GM21717 (cell line): ENCODE measurements around the gene HADH.
"Not testable (repeated sequence)": the region's sequence is repeated elsewhere in the genome, so short reads cannot be mapped to it uniquely, and the experiment has no call there.

ENCODE experiments used
- ATAC-seq: cut with Tn5 transposase; IDR thresholded peaks from one replicate; pipeline ENCODE4 v1.9.1; 2021; ENCODE audit warnings: mild to moderate bottlenecking, moderate library complexity; ENCODE audit not compliant: unreplicated experiment

The HADH gene

DNA sequence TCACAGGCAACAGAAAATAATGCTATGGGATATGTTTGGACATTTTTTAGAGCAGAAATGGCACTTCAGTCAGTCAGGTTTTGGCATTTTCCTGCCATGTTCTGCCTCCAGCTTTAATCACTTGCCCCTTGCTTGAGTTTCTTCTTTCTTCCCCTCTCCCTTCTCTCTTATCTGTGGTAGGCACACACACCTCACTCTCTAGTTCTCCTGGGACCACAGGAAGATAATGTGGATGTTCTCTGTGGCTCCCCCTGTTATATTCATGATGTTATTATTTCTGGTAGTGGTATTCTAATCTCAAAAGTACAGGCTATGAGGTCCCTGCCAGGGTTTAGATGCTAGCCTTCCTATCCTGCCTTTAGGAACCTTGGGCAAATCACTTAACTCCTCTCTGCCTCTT, 5.2 kb downstream of the HADH start:
- no peak for ATAC-seq

DNA sequence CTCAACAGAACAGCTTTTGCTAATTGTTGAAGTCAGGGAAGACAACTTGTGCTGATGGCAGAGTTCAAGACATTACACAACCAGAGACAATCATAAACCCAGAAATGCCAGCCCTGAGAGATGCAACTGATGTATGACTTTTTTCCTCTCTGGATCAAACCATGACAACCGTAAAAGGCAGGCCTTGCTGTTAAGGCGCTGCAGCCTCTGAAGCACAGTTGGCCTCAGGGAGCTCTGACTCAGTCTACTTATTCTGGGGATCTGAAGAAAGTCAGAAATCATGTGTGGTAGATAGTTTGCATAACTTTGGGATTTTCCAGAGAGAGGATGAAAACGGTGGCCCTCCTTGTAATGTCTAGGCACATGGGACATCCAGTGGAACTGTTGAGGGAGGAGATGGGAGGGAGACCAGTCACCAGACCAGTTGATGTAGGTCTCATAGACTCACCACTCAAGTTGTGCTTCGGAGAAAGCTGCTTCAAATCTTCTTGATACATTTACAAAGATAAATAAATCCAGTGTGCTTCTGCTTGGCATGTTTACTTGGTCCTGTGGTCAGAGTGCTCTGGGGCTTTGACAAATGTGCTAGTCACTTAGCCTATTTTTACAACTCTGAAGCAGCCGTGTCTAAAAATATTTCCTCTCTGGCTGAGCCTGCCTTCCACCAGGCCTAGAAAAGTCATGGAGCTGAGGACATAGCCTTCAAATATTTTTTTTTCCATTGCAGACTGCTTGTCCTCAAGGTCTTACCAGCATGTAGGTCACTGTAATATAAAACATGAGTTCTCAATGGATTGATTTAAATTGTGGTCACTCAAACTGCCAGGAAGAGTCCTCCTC, 7.5 kb downstream of the HADH start:
- no peak for ATAC-seq

DNA sequence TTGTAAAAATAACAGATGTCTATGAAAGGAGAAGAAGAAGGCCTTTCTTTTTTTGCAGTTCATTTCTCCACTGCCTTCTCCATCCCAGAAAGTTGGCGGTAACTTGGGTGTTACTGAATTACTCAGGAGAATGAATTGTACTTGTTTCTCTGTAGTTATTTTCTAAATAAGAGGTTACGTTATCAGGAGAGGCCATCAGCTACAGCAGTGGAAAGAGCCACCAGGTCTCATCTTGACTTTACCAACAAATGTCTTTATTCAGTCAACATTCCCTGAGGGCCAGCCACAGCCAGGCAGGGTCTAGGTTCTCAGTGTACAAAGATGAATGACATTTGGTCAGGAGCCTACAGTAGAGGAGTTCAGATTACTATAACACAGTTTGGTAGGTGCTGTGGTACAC, 8.1 kb downstream of the HADH start:
- no peak for ATAC-seq

DNA sequence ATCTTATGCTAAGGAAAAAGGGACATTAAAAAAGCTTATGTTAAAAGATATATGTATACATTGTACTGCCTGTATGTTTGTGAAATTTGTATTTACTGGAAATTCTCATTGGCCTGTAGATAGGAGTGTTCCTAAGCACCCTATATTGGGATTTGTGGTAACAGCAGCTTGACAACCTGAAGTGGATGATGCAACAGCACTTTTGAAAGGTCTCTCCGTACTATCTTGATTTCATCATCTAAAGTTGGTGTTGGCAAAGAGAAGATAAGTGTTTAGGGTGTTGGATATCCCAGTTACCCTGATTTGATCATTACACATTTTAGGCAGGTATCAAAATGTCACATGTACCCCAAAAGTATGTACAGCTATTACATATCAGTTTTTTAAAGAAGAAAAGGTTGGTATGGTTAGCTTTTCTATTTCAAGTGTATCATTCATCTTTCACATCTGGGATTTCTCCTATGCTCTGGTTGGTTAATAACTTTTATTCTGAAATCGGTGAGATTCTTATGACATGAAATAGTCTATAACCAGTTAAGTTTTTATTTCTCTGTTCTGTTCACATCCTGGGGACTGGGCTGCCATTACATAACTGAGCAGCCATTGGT, 10.3 kb downstream of the HADH start:
- no peak for ATAC-seq

DNA sequence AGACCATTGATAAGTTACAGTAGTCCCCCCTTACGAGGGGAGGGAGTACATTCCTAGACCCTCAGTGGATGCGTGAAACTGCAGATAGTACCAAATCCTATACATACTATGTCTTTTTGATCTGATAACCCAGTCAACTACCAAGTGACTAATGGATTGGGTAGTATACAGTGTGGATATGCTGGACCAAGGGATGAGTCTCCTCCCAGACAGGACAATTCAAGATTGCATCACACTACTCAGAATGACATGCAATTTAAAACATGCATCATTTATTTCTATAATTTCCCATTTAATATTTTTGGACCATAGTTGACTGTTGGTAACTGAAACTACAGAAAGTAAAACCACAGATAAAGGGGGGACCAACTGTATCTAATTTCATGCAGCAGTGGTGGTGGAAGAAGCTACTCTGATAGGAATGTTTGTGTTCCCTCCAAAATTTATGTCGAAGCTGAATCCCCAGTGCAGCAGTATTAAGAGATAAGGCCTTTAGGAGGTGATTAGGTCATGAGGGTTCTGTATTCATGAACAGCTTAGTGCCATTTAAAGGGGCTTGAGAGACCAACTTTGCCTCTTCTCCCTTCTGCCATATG, 11.9 kb downstream of the HADH start:
- no peak for ATAC-seq

DNA sequence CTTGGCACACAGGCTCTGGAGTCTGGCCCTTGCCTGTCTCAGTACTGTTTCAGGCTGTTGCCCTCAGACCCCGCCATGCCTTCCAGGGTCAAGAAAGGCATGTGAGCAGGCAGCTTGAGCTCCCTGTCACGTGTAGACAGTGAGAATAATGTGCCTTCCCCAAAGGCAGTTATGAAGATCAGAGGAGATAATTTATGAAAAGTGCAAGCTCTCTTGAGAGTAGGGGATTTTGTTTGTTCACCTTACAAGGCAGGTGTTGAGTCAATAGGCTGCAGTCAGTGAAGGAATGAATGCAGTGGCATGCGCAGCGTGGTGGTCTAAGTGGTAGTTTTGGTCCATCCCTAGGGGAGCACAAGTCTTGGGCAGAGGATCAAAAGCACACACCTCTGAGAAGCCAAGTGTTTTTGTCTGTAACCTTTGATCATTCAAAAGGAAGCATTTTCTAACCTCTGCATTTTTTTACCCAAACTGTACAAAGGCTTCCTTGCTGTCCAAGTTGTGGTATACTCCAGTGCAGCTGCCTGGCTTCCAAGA, 14.4 kb downstream of the HADH start:
- ATAC-seq = no peak

DNA sequence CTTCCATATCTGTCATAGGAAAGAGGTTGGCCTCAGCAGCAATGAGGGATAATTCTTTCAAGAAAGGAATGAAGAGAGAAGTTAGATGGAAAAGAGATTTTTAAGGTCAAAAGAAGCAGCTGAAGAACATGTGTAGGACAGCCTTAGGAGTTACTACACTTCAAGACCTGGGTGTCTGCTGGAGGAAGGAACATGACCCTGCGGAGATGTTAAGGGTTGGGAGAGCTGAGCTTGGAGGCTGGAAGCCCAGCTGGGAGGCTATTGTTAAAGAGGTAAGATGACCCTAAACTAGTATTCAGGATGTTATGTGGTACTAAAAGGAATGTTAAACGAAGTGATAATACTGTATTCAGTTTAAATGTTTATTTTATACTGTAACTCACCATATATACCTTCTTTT, 15.0 kb downstream of the HADH start:
- ATAC-seq = no peak

DNA sequence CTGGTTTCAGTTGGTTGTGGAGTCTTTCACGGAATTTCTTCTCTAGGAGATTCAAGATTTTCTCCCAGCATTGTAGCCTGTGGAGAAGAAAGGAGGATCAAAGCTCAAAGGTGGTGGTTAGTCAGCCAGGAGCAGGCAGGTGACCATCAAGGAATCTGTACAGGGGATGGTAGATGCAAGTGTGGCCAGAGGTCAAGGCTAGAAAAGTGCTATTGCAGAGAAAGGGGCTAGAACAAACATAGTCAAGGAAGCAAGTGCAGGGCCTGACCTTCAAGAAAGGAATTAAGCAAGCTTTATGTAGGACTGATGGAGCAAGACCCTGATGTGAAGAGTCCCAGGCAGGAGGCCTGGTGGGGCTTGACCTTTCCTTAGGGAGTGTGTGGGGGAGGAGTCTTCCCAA, 16.1 kb downstream of the HADH start:
- no peak for ATAC-seq

DNA sequence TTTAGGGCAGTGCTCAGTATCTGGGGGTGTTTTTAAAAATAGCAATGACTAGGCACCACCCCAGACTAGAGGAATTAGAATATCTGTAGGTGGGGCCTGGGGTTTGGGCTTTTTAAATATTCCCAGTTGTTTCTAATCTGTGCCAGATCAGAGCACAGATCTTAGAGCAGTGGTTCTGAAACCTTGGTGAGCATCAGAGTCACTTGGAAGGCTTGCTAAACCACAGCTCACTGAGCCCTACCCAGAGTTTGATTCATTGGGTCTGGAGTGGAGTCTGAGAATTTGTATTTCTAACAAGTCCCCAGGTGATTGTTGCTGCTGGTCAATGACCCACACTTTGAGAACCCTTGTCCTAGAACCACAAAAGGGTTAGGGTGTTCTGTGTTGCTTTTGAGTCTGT, 16.7 kb downstream of the HADH start:
- ATAC-seq = no peak

DNA sequence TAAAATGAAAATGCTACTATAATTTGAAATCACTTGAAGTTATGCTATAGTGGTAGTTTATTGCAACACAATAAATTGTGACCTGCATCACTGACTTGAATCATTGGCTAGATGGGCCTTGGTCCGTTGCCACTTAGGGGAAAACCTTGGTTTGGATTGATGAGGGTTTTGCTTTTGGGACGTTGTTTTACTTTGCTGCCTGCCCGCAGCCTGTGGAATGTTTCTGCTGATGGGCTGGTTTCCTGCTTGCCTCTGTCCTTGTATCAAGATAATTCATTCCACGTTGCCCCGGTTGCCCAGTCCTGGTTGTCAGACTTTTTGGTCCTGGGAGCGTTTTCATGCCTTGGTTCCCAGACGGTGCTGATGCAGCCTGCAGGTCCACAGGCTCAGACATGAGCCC, 18.3 kb downstream of the HADH start:
- ATAC-seq = no peak

DNA sequence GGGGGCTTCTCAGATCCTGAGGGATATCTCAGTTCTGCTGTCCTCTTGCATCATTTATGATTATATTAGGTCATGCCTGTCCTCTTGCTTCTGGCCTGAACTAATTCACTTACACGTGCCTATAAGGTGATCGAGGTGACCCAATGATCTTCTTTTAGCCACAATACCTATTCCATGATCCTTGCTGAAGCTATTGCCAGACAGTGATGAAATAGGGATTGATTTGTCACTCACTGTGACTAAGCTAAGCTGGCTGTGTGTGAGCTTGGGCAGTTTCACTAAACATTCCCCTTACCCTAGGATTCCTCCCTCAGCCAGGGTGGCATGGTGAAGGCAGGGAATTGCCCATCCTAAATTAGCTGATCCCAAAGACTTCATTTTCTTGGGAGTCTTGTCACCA, 19.0 kb downstream of the HADH start:
- ATAC-seq = no peak

DNA sequence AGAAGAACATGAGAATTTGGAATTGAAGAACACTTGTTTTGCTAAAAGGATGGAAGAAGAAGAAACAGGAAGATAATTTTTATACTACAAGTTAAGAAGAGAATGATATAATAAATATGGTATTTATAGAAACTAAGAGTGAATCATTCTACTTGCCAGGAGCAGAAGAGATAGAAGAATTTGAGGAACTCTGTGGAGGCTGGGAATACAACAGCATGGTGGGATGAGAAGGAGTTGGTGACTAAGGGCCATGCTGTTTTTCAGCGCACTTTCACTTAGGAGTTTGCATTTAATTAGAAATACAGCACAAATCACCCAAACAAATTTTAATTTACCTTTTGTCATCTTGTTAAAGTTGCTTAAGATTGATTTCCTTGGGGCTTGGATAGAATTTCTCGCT, 20.5 kb downstream of the HADH start:
- ATAC-seq = no peak

DNA sequence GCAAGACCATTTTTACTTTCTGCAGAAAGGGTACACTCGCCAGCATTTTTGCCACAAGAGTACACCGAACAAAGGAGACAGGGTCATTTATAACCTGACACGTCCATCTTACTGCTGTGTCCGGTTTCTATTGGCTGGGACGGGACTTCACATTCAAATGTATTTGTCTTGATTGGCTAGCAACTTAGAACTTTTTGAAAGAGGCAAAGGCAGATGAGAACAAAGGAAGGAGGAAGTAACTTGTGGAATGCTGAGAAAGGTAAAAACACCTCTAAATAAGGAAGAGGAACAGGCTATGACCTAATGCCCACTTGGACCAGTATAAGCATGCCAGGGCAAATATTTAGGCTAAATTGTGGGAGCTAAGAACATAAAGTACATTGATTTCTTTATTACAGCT, 22.7 kb downstream of the HADH start:
- ATAC-seq = not testable (repeated sequence)

DNA sequence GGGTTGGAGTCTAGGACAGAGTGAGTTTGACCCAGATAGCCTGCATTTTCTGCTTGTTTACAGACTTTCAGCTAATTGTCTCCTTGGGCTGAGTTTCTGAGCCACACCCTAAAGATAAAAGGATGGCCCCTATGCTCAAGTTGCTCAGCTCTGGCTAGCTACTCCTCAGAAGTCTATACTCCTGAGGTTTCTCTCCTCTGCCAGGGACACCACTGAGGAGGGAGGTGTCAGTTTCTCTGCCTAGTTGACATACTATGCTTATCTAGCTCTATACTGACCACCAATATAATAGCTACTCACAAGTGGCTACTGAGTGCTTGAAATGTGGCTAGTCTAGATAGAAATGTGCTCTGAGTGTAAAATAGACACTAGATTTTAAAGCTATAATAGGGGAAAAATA, 23.6 kb downstream of the HADH start:
- no peak for ATAC-seq

DNA sequence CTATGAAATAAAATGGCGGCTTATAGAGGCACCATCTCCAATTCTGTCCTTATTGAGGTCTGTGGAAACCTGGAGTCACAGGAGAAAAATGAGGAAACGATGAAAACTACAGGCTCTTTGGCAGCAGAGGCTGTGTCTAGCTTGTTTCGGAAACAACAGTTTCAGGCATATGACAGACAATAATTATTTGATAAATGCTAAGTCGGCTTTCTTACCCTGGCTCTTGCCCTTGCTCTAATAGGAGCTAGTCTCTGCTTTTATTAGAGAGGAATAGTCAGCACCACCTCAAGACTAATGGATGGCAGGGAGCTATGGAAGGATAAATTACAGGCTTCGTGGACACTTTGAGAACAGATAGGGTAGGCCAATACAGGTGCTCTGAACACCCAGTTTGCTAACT, 24.3 kb downstream of the HADH start:
- no peak for ATAC-seq

DNA sequence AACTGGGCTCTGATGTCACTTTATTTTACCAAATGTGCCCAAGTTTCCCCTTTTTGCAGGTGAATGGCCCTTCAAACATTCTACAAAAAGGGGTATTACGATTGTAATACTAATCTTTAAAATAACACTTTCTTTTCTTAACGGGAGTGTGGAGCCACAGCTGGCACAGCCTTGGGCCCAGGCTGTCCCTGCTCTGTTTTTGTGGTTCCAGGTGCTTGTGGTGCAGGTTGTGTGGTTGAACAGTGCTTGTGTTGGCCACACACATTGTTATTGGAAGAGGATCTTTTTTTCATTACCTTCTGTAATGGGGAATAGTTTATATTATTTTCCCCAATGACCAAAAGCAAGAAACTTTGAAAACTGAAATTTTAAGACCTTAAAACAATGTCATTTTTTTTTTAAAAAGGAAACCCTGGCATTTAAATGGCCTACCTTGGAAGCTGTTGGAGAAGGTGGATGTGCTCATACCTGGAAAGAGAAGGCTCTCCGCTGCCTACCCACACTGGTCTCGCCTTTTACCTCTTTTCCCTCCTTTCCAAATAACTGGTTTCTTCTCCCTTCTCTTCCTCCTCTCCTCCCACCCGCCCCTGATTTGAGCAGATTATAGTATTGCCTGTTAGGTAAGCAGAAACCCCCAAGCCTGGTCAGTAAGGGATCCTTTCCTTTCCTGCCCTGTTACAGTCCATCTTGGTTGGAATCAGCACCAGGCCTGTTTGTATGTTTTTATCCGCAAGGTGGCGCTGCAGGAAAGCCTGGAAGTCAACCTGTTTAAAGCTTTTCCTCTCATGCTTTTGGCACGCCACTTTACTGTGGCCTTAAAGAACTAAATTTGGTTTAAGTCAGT, 28.6 kb downstream of the HADH start:
- ATAC-seq = peak; percentile 83

DNA sequence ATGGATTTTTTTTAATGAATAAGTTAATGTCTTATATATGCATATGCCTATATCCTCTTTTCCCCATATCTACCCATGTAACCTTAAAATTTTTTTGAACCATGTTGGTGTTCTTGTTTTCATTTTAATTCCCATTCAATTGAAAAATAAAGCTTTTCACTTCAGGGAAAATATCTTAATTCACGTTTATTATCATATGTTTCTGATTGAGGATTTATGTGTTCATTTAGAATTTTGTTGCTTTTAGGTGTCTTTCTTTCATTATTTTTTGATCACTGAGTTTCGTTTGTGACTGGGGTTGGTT, 29.1 kb downstream of the HADH start:
- no peak for ATAC-seq

DNA sequence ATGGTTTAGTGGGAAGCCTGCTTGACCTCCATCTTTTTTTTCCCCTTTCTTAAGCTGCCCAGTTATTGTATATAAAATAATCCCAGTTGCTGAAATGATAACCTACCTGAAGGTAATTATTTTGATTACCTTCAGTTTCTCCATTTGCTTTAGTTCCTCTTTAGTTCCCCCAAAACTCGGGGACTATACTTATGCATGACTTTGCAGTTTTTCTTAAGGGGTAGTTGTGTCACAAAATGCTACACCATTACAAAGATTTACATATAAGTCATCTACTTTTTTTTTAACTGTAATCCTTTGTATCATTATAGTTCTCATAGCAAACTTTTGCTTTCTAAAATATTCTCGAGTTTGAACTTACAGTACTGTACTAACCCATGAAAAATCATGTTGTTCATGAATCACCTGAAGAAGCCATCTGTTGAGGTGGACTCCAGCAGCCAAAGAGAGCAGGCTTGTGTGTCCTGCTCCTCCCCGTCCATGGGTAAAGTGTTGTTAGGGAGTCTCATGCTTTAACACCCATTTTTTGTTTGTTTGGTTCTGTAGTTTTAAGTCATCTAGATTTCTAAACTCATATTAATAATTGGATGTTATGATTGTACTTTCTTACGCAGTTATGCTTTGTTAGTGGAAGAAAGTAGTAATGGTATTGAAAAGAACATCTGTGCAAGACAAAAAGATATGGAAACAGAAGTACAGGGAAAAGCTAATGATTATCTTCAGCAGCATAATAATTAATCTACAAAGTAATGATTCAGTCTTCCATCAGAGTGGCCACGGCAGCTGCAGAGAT, 34.6 kb downstream of the HADH start:
- no peak for ATAC-seq

DNA sequence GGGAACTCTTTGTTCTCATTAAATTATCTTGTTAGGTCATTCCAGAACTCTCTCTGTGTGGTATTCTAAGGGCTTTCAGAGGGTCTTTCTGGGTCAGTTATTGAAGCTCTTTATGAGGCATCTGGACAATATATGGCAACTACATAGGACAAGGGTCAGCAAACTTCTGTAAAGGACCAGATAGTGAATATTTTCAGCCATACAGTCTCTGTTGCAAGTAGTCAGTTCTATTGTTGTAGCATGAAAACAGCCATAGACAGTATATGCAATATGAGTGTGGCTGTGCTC, 35.1 kb downstream of the HADH start:
- ATAC-seq = no peak

DNA sequence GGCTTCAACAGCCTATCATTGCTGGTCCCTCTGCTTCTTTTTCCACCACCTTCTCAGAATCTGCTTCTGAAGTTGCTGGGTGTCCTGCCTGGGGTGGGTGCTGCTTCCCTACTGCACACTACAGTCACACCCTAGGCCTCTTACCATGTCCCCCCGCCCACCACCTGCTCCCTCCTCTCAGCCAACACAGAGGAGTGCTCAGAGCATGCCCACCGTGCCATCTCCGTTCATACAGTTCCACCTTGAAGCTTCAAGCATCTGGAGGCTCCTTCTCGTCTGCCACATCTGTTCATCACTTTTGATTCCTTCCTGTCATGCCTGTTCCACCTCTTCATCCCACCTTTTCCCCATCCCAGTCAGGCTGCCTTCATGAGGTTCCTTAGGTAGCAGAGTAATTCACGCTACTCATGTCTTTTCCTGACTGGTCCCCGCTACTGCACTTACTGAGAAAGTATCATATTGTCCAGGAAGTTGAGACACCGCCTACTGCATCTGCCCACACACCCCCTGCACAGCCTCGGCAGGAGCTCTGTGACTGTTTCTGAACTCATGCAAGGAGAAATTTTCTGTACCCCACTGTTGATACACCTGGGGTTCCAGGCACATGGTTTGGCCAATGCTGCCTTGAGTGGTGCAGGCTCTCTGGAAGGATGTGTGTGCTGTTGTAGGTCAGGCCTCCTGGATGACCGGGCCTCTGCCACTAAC, 39.5 kb downstream of the HADH start:
- no peak for ATAC-seq
